ENCODE measurements around the gene NUP43.

GRCh38 chr6:149725785-149726184, 20.5 kb downstream of the NUP43 start:
- no peak for TF ChIP-seq JUN (IDR thresholded peaks at IDR 0.05)
- TF ChIP-seq, protein P1, sequence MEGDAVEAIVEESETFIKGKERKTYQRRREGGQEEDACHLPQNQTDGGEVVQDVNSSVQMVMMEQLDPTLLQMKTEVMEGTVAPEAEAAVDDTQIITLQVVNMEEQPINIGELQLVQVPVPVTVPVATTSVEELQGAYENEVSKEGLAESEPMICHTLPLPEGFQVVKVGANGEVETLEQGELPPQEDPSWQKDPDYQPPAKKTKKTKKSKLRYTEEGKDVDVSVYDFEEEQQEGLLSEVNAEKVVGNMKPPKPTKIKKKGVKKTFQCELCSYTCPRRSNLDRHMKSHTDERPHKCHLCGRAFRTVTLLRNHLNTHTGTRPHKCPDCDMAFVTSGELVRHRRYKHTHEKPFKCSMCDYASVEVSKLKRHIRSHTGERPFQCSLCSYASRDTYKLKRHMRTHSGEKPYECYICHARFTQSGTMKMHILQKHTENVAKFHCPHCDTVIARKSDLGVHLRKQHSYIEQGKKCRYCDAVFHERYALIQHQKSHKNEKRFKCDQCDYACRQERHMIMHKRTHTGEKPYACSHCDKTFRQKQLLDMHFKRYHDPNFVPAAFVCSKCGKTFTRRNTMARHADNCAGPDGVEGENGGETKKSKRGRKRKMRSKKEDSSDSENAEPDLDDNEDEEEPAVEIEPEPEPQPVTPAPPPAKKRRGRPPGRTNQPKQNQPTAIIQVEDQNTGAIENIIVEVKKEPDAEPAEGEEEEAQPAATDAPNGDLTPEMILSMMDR (IDR thresholded peaks at IDR 0.05) = no peak
- no peak for TF ChIP-seq POLR2A (IDR thresholded peaks at IDR 0.05; ENCODE audit: low read length)
- TF ChIP-seq ESRRA (IDR thresholded peaks at IDR 0.05; ENCODE audit: borderline replicate concordance, low read length) = no peak
- no peak for TF ChIP-seq KDM1A (IDR thresholded peaks at IDR 0.05; ENCODE audit: low read depth)
